GM12864 (cell line): ENCODE results near the gene ARHGAP27.
A peak's percentile ranks its signal among the peaks of the same experiment; 100 is the strongest.

ENCODE experiments used
- DNase-seq: peaks from one replicate; pipeline ENCODE4 v3.0.0-alpha.2; 2011; ENCODE audit warnings: low read depth
- H3K4me3 ChIP-seq: 2 replicates; pipeline ENCODE4 v1.5.1; 2011; ENCODE audit warnings: mild to moderate bottlenecking, low read depth, low read length, control low read depth
- CTCF ChIP-seq: IDR thresholded peaks from 2 replicates; pipeline ENCODE4 v1.5.1; 2011; ENCODE audit warnings: low read depth, mild to moderate bottlenecking, moderate library complexity, low read length, control low read depth, inconsistent platforms; ENCODE audit errors: missing control alignments

ARHGAP27 gene

DNA sequence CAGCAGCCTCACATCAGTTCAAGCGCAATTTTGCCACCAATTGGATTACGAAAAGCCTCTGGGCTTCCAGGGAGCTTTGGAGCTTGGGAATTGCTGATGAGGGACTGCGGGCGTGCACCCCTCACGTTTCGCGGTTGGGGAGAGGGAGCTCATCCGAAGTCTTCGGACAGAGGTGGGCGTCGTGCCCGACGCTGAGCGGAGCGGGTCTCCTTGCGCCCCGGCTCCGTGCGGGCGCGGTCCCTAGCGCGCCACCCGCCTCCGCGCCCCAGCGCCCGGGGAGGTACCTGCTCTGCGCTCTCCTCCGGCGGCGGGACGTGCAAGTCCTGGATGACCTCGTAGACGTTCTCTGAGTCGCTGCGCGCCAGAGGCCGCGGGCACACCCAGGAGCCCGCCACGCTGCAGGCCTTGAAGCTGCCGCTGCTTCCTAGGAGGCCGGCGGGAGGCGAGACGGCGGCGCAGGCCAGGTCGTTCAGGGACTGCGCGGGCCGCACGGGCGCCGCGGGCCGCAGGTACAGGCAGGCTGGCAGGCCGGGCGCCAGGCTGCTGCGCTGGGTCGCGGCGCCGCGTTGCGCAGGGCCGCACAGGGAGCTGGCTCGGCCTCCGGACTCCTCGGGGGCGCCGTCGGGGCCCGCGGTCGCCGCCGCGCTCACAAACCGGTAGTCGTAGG, 3.2 kb downstream of the ARHGAP27 start:
- no peak overlapping the region; the same call in 1 of the 2 replicates for H3K4me3 ChIP-seq
- no peak for TF ChIP-seq CTCF
- DNase-seq: no peak

DNA sequence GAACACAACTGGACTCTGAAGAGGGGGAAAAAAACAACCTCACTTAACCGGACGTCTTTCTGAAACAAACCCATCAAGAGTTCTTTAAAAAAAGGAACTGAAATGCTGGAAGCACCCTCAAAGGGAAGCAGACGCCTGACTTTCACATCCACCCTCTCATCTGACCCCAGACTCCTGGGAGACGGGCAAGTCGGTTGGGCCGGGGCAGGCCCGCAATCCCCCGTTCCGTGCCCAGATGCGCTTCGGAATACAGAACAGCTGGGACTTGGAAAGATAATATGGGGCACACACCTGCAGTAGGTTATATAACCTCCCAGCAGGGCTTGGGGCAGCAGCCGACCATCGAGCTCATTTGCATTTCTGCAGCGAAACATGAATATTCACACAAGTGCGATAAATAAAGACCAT, 3.7 kb downstream of the ARHGAP27 start:
- peak overlapping the region; percentile 37; the same call in 1 of the 2 replicates for H3K4me3 ChIP-seq
- no peak for TF ChIP-seq CTCF
- no peak for DNase-seq

- peak overlapping the region; percentile 37 for H3K4me3 ChIP-seq
- no peak for DNase-seq
- TF ChIP-seq CTCF: peak; percentile 97
Observed at GRCh38 chr17:45428050-45428617, 4.5 kb downstream of the ARHGAP27 start.

GRCh38 chr17:45427181-45427835, 5.4 kb downstream of the ARHGAP27 start:
- TF ChIP-seq CTCF: no peak
- no peak for DNase-seq
- no peak overlapping the region for H3K4me3 ChIP-seq

GRCh38 chr17:45426561-45426960, 6.1 kb downstream of the ARHGAP27 start:
- no peak overlapping the region for H3K4me3 ChIP-seq
- no peak for DNase-seq
- no peak for TF ChIP-seq CTCF

GRCh38 chr17:45425984-45426413, 6.7 kb downstream of the ARHGAP27 start:
- H3K4me3 ChIP-seq: no peak overlapping the region
- peak; percentile 22 for TF ChIP-seq CTCF
- DNase-seq: no peak
